Upper lobe of left lung (tissue), 4 donors: Measurements from ENCODE around the gene PACS1.

Source experiments
- POLR2A ChIP-seq, 4 donors: fragments of 450-650 bp; IDR thresholded peaks; one replicate each; pipeline ENCODE4 v1.5.1; 2016 to 2017; ENCODE audit warnings: antibody characterized with exemption in 4 of 4, mild to moderate bottlenecking in 2 of 4
- POLR2AphosphoS5 ChIP-seq, 2 donors: sonication (generic); formaldehyde crosslinking; IDR thresholded peaks; one replicate each; pipeline ENCODE4 v1.5.1; 2017; ENCODE audit warnings: antibody characterized with exemption in 2 of 2
- TF ChIP-seq, protein P1 (sequence below), 6 experiments: fragments of 450-650 bp in 4 of 6; fragments of 200-600 bp in 2 of 6; sonication (generic) in 2 of 6; IDR thresholded peaks; one replicate each; pipeline ENCODE4 v1.5.1; 2016 to 2019; ENCODE audit warnings: antibody characterized with exemption in 6 of 6

DNA sequence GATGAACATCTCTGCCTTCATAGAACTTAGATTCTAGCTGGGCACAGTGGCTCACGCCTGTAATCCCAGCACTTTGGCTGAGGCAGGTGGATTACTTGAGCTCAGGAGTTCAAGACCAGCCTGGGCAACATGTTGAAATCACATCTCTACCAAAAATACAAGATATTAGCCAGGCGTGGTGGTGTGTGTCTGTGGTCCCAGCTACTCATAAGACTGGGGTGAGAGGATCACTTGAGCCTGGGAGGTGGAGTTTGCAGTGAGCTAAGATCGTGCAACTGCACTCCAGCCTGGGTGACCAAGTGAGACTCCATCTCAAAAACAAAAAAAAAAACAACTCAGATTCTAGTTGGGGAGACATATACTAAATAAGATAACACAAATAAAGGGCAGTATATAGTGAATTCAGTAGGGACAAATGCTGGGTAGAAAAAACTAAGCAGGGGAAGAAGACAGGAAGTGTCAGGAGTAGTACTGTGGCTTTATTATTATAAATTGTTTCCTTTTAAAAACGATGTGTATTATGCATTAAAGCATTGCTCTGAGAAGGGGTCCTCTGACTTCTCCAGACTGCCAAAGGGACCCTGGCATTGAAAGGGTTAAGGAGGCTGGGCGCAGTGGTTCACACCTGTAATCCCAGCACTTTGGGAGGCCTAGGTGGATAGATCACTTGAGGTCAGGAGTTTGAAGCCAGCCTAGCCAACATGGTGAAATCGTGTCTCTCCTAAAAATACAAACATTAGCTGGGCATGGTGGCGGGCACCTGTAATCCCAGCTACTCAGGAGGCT, 46.7 kb downstream of the PACS1 start:
- TF ChIP-seq, protein P1, sequence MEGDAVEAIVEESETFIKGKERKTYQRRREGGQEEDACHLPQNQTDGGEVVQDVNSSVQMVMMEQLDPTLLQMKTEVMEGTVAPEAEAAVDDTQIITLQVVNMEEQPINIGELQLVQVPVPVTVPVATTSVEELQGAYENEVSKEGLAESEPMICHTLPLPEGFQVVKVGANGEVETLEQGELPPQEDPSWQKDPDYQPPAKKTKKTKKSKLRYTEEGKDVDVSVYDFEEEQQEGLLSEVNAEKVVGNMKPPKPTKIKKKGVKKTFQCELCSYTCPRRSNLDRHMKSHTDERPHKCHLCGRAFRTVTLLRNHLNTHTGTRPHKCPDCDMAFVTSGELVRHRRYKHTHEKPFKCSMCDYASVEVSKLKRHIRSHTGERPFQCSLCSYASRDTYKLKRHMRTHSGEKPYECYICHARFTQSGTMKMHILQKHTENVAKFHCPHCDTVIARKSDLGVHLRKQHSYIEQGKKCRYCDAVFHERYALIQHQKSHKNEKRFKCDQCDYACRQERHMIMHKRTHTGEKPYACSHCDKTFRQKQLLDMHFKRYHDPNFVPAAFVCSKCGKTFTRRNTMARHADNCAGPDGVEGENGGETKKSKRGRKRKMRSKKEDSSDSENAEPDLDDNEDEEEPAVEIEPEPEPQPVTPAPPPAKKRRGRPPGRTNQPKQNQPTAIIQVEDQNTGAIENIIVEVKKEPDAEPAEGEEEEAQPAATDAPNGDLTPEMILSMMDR (IDR thresholded peaks at IDR 0.05) = no peak
- TF ChIP-seq POLR2A (IDR thresholded peaks at IDR 0.05) (no peak), POLR2AphosphoS5 (IDR thresholded peaks at IDR 0.05) (no peak)
